ENCODE data around the gene ADIG.

Gene ADIG

DNA sequence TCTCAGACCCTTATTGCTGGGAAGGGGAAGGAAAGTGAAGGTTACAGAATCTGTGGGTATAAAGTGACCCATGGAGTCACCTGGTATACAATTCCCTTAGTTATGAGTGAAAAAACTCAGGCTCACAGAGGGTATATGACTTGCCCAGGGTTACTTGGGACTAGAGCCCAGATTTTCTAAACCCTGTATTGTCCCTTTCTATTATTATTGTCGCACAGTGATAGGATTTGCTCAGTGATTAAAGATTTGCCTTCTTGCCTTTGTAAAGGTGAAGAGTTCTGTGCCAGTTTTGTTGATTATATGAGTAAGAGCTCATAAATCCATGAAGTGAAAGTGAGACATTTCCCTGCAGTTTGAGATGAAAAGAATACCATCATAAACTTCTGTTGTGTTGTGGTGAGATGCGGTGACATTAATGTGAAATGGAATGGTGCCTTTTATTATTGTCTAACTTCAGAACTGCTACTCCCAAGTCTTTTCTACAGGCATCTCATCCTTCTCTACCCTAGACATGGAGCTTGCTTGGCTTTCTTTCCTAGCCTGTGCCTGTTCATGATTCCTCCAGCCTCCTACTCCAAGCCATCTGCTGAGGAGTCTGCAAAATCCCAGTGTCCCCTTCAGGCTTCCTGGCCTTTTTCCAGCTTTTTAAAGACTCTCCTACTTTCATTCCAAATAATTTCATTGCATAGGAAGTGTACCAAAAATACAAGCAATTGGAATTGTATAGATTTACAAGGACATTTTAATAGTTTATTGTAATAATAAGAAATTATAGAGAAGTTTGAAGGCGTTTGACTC, 33.5 kb upstream of the ADIG start:
- Histone ChIP-seq H3K4me3 (no peak overlapping the region), H3K27ac (no peak overlapping the region)
- DNase-seq (ENCODE audit: low spot score), result no peak
- TF ChIP-seq, protein P1, sequence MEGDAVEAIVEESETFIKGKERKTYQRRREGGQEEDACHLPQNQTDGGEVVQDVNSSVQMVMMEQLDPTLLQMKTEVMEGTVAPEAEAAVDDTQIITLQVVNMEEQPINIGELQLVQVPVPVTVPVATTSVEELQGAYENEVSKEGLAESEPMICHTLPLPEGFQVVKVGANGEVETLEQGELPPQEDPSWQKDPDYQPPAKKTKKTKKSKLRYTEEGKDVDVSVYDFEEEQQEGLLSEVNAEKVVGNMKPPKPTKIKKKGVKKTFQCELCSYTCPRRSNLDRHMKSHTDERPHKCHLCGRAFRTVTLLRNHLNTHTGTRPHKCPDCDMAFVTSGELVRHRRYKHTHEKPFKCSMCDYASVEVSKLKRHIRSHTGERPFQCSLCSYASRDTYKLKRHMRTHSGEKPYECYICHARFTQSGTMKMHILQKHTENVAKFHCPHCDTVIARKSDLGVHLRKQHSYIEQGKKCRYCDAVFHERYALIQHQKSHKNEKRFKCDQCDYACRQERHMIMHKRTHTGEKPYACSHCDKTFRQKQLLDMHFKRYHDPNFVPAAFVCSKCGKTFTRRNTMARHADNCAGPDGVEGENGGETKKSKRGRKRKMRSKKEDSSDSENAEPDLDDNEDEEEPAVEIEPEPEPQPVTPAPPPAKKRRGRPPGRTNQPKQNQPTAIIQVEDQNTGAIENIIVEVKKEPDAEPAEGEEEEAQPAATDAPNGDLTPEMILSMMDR (IDR thresholded peaks at IDR 0.05), result no peak

GRCh38 chr20:38548356-38549083, 32.5 kb upstream of the ADIG start:
- TF ChIP-seq, protein P1 (IDR thresholded peaks at IDR 0.05), result no peak
- H3K27ac ChIP-seq, result no peak overlapping the region
- no peak overlapping the region for H3K4me3 ChIP-seq
- DNase-seq (ENCODE audit: low spot score), result no peak

DNA sequence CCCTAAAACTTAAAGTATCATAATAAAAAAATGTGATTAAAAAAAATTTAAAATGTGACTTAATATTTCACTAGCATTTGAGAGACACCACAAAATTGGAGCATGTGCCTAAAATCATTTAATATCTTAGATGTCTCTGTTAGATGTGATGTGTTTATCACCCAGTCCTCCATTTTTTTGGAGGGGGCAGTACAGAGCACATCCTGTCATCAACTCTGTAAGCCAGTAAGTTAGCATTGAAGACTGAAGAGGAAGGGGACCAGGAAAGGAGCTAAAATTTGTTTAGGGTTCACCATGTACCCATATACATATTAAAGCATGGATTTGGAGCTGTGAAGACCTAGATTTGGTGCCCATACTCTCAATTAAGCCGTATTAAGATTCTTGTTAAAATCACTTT, 30.7 kb upstream of the ADIG start:
- Histone ChIP-seq H3K27ac (no peak overlapping the region), H3K4me3 (no peak overlapping the region)
- no peak for DNase-seq (ENCODE audit: low spot score)
- TF ChIP-seq, protein P1 (IDR thresholded peaks at IDR 0.05), result no peak

GRCh38 chr20:38551056-38551626, 29.9 kb upstream of the ADIG start:
- DNase-seq (ENCODE audit: low spot score), result no peak
- H3K4me3 ChIP-seq, result no peak overlapping the region
- no peak overlapping the region for H3K27ac ChIP-seq
- TF ChIP-seq, protein P1 (IDR thresholded peaks at IDR 0.05), result no peak

GRCh38 chr20:38554986-38555385, 26.0 kb upstream of the ADIG start:
- no peak for DNase-seq (ENCODE audit: low spot score)
- TF ChIP-seq, protein P1 (IDR thresholded peaks at IDR 0.05), result no peak
- no peak overlapping the region for H3K27ac ChIP-seq

DNA sequence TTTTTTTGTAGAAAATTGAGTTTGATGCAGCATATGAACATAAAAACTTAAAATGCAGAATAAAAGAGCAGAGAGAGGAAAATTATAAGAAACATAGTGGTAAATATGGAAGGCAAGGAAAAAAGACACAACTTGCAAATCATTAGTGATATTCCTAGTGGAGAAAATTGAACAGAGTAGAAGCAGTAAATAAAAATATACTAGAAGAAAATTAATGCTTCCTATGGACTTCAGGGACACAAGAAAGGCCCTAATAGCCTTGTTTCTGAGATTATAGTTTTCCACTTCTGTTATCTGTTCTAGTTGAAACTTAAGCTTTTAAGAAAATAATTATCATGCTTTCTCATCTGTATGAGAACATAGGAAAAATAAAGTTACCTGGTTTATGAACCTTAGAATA, 25.6 kb upstream of the ADIG start:
- Histone ChIP-seq H3K4me3 (no peak overlapping the region), H3K27ac (no peak overlapping the region)
- TF ChIP-seq, protein P1 (IDR thresholded peaks at IDR 0.05), result no peak
- no peak for DNase-seq (ENCODE audit: low spot score)

More at GRCh38 chr20:38554986-38555385, 26.0 kb upstream of the ADIG start:
- H3K4me3 ChIP-seq, result no peak overlapping the region
